Activated T-cell treated with anti-CD3 and anti-CD28 coated beads, Interleukin-2, amount 50 U/mL, for 4 hours (primary cell): ENCODE data around the gene CAPN14. TPM values are rescaled to one million over a fixed set of nuclear protein-coding genes. Genes with fewer than 3 reads are reported as not detected.

Experiments used
- ATAC-seq, 2 donors: fragments of 200-7000 bp; cut with Tn5 transposase; one replicate each; pipeline ENCODE4 v1.10.0; 2021
- DNase-seq: peaks from one replicate; pipeline ENCODE4 v3.0.0-alpha.2; 2020
- H3K27me3 Mint-ChIP-seq: one replicate; pipeline ENCODE4 v1.8.0; 2021; ENCODE audit warnings: low read depth, mixed read lengths
- H3K36me3 Mint-ChIP-seq: one replicate; pipeline ENCODE4 v1.8.0; 2022; ENCODE audit warnings: mixed read lengths; ENCODE audit not compliant: insufficient read depth
- H3K4me1 Mint-ChIP-seq: one replicate; pipeline ENCODE4 v1.8.0; 2021; ENCODE audit warnings: low read depth, mixed read lengths
- H3K4me3 Mint-ChIP-seq: one replicate; pipeline ENCODE4 v1.8.0; 2021; ENCODE audit warnings: mild to moderate bottlenecking, moderate library complexity, mixed read lengths
- H3K9me3 Mint-ChIP-seq: one replicate; pipeline ENCODE4 v1.8.0; 2021; ENCODE audit warnings: mixed read lengths
- total RNA-seq, 3 donors: library from RNA; stranded (reverse); gene quantifications; one replicate each; pipeline ENCODE4 v1.2.1, GENCODE V29; 2021

CAPN14 gene
- total RNA-seq, 3 donors from 2014 or later, result 0.10 to 0.24 (median 0.14) TPM

DNA sequence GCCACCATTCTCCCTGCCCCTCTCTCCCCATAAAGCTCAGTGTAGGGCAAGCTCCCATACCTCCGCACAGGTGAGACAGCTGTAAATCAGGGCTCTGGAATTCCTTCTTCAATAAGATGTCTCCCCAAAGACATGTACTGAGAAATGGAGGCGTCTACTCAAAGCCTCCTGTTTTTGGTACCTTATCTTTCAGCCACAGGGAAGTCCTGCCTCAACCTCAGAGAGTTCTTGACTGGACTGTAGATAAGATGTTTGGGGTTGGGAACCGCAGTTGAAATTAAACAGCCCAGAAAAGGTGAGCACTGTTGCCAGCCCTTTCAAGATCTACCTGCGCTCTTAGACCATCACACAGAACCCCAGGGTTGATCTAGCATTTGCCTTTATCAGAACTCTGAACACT is 77.6 kb downstream of the CAPN14 start:
- DNase-seq (no peak), ATAC-seq (no peak)
- peaks cover 6% of the 10 kb centered on the region for H3K4me1 Mint-ChIP-seq
- H3K27me3 Mint-ChIP-seq, result peaks cover 37% of the 10 kb centered on the region
- H3K4me3 Mint-ChIP-seq, result no peak overlapping the region
- H3K36me3 Mint-ChIP-seq, result no peaks in the 10 kb centered on the region
- no peaks in the 10 kb centered on the region for H3K9me3 Mint-ChIP-seq

DNA sequence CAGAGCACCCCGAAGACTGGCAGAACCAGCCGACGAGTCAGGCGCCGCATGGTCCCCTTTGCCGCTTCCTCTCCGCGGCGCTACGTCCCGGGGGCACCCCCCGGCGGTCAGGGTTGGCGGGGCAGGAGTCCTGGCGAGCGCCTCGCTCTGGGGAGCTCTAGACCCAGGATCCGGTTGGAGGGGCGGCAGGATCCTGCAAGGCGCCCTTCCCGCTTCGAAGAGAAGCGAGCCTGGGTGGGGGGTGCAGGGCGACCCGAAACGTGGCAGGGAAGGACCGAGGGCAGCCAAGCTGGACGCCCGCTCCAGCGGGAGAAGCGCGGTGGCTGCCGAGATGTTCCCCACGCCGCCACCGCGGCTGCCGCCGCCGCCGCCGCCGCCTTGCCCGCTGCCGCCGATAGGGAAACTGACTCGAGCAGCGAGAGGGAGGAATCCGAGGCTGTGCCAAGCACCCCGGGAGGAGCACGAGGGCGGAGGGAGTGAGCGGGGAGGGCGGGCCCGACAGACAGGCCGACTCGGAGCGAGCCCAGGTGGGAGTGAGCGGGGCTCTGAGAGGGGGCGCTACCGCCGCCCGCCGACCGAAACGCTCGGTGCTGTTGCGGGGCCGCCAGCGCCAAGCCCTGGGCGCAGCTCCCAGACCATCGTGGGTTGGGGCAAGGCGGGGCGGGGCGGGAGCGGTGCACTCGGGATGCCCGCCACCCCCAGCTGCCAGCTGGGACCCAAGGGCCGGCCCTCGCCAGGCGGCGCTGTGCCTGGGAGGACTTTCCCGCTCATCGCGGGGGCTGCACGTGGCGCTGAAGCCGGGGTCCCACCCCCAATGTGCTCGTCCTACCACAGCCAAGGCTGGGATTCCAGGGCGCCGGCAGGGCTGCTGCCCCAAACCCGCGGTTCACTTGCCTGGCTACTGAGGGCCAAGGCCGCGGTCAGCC is 79.0 kb downstream of the CAPN14 start, which contains the start of gene GALNT14:
TSS of gene GALNT14 (minus strand) at position 404 of the 926 bp plus-strand sequence. CDS start at position 50, 354 bp downstream.
- Mint-ChIP-seq H3K27me3 (peaks cover 51% of the 10 kb centered on the region), H3K9me3 (no peaks in the 10 kb centered on the region), H3K4me1 (peaks cover 6% of the 10 kb centered on the region), H3K4me3 (peak within 1 kb of the TSS; percentile 64), H3K36me3 (no peaks in the 10 kb centered on the region)
- ATAC-seq, result peak; percentile 72 to 75
- no peak for DNase-seq

DNA sequence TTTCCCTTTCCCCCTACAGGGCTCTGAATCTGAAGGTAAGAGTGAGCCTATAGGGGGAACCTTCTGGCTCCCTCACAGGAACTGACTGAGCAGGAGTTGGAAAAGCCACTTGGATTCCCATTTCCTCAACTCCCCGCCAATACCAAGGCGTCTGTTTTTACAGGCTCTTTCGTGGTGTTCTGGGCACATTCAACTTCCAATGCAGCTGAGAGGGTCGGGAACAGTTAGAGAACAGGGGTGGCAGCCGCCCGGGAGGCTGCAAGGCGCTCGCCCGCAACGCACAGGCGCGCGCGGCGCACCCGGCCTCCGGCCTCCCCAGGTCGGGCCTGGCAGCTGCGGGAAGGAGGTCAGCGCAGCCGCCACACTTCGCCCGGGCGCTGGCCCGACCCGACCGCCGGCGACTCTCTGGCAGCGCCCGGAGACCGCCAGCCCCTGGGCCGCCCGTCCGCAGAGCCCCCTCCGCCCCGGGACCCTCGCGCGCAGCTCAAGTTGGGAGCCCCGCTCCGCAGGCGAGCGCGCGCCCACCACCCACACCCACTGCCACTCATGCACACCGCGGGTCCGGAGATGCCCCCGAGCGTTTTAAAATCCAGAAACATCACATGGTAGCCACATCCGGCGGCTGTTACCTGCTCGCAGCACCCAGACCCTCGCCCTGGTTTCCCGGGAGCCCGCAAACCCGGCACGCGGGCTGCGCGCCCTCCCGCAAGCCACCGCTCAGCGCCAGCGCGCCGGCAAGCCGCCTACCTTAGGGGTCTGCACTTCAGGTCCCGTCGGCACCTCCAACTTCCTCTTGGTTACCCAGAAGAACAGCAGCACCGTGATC is 79.9 kb downstream of the CAPN14 start:
- Mint-ChIP-seq H3K4me1 (peaks cover 6% of the 10 kb centered on the region), H3K4me3 (peak overlapping the region; percentile 64), H3K27me3 (peaks cover 55% of the 10 kb centered on the region), H3K9me3 (no peaks in the 10 kb centered on the region), H3K36me3 (no peaks in the 10 kb centered on the region)
- ATAC-seq (peak; percentile 23 to 27), DNase-seq (no peak)

DNA sequence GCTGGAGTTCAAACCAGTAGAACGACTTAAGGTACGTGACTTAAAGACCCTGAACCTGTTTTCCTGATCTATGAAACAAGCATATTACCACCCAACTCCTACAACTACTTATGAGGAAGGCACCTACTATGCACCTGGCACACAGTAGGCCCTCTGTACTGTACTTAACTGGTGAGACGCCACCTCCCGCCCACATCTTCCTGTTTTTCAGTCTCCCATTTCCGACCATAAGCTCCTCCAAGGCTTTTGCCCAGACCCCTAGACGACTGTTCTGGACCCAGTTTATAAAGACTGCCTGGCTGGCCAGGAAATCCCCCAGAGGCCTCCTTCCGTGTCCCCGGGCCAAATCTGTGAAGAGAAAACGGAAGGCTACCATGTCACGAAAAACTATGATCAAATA is 80.6 kb downstream of the CAPN14 start:
- Mint-ChIP-seq H3K36me3 (no peaks in the 10 kb centered on the region), H3K9me3 (no peaks in the 10 kb centered on the region), H3K4me1 (peaks cover 6% of the 10 kb centered on the region), H3K4me3 (no peak overlapping the region), H3K27me3 (peaks cover 55% of the 10 kb centered on the region)
- no peak for ATAC-seq
- no peak for DNase-seq

DNA sequence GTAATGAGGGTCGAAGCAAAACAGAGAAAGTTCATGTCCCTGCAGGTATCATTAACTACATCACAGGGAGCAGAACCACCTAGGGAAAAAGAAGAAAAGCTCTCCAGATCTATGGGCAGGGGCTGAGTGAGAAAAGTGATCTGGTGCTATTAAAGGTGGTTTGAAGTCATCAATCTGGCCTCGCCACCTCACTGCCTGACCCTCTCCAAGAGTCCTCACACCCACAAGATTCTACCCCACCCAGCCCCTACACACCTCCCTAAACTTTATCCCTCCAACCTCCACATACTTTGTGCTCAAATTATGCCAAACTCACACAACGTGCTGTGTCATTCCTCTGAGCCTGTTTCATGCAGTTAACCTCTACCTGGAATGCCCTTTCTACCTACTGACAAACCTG is 81.3 kb downstream of the CAPN14 start:
- no peaks in the 10 kb centered on the region for H3K36me3 Mint-ChIP-seq
- H3K27me3 Mint-ChIP-seq, result peaks cover 54% of the 10 kb centered on the region
- ATAC-seq, result no peak
- DNase-seq, result no peak
- peaks cover 6% of the 10 kb centered on the region for H3K4me1 Mint-ChIP-seq
- no peaks in the 10 kb centered on the region for H3K9me3 Mint-ChIP-seq
- H3K4me3 Mint-ChIP-seq, result no peak overlapping the region

DNA sequence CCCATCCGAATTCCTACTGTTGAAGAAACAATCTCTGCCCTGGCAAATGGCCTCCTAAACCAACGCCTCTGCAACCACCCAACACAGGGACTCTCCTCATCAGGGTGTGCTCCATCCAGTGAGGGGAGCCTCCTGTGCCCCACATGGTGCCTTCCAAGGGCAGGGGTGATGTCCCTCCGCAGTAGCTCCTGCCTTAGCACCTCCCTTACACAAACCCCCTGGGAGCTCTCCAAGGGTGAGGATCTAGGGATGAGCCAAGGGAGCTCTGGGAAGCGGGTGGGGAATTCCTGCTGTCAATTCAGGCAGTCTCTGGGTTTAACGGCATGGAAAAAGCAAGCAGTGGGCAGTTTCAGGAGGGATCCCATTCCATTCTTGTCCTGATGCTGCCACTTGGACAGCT is 82.8 kb downstream of the CAPN14 start:
- H3K9me3 Mint-ChIP-seq, result no peaks in the 10 kb centered on the region
- H3K27me3 Mint-ChIP-seq, result peaks cover 54% of the 10 kb centered on the region
- DNase-seq (no peak), ATAC-seq (no peak)
- no peaks in the 10 kb centered on the region for H3K36me3 Mint-ChIP-seq
- H3K4me3 Mint-ChIP-seq, result no peak overlapping the region
- H3K4me1 Mint-ChIP-seq, result peaks cover 6% of the 10 kb centered on the region

DNA sequence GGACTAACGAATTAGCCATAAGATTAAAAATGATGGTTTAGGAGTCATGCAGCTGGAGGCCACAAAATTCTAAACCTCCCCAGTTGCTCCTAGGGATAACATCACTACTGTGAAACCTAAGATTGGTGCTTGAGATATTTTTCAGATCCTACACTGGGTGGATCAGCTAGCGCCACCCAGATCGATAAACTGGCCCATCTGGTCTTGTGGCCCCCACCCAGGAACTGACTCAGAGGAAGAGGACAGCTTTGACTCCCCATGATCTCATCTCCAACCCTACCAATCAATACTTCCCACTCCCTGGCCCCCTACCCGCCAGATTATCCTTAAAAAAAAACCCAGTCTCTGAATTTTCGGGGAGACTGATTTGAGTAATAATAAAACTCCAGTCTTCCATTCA is 84.5 kb downstream of the CAPN14 start:
- H3K36me3 Mint-ChIP-seq, result no peaks in the 10 kb centered on the region
- DNase-seq, result no peak
- H3K9me3 Mint-ChIP-seq, result no peaks in the 10 kb centered on the region
- ATAC-seq, result no peak
- H3K4me1 Mint-ChIP-seq, result peaks cover 6% of the 10 kb centered on the region
- no peak overlapping the region for H3K4me3 Mint-ChIP-seq
- H3K27me3 Mint-ChIP-seq, result peaks cover 54% of the 10 kb centered on the region

DNA sequence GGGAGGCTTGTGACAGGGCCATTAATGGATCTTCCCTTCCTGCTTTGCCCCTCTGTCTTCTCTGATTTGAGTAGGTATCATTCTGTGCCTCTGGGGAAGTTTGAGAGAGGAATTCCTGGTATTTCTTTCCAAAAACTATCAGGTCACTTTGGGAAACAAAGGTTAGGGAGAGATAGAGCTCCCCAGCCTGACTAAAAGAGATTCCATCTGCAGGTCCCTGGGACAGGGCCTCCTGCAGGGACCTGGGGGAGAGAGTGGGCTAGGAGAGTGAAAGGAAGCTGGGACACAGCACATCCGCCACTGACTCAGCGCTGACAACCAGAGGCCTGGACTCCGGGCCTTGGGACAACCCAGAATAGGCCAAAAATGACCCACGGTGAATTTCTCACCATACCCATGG is 85.4 kb downstream of the CAPN14 start:
- H3K9me3 Mint-ChIP-seq, result no peaks in the 10 kb centered on the region
- H3K27me3 Mint-ChIP-seq, result peaks cover 48% of the 10 kb centered on the region
- no peaks in the 10 kb centered on the region for H3K36me3 Mint-ChIP-seq
- H3K4me3 Mint-ChIP-seq, result no peak overlapping the region
- H3K4me1 Mint-ChIP-seq, result peaks cover 3% of the 10 kb centered on the region
- no peak for DNase-seq
- ATAC-seq, result no peak

DNA sequence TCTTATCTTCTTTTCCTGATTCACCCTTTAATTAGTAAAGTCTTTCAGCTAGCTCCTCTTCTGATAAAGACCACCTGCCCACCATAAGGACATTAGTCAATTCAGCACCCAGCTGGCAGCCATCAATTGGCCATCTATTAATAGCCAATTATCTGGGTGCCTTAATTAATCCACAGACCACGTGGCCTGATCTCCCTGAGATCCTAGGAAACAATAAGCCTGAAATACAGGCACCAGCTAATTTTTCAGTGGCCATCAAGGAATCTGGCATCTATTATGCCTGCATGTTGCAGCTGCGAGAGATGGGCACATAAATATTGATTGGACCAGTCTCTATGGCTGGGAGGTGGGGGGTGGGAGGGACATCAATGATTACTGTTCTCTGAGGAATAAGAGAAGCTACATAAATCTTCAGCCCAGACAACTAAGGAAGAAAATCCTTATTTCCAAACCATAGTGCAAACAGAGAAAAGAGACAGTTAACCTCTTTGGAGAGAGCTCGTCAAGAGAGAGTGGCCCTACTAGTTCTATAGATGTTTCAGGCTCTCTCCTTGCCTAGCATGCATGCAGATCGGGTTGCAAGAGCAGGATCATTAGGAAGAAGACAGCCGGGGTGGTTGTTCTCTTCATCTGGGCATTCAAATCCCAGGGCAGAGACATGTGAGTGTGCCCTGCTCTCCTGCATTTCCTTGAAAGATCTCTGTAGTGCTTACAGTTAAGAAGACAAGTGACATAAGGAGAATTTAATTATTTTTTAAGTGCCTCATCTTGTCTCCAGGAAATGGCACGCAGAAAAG is 87.7 kb downstream of the CAPN14 start:
- Mint-ChIP-seq H3K4me1 (no peaks in the 10 kb centered on the region), H3K36me3 (no peaks in the 10 kb centered on the region), H3K4me3 (no peak overlapping the region), H3K27me3 (peaks cover 29% of the 10 kb centered on the region), H3K9me3 (no peaks in the 10 kb centered on the region)
- ATAC-seq (no peak), DNase-seq (no peak)

DNA sequence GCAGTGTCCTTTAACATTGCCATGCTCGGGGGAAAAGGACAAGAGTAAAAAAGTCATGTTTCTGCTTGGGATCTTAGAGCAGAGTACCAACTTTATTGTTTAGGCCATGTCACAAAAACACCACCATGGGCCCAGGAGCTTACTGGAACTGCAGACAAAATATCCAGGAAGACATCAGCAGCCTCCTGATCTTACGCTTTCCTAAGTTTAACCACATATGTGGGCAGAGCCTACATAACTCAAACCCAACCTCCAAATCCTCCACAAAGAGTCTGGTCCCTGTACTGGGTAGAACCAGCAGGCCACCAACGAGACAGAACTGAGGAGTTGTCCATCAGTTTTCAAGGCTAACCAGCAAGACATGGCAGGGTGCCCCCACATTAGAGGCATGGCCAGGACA is 89.4 kb downstream of the CAPN14 start:
- no peak overlapping the region for H3K4me3 Mint-ChIP-seq
- H3K9me3 Mint-ChIP-seq, result no peaks in the 10 kb centered on the region
- no peak for DNase-seq
- H3K27me3 Mint-ChIP-seq, result peaks cover 14% of the 10 kb centered on the region
- ATAC-seq, result no peak
- no peaks in the 10 kb centered on the region for H3K36me3 Mint-ChIP-seq
- H3K4me1 Mint-ChIP-seq, result no peaks in the 10 kb centered on the region

DNA sequence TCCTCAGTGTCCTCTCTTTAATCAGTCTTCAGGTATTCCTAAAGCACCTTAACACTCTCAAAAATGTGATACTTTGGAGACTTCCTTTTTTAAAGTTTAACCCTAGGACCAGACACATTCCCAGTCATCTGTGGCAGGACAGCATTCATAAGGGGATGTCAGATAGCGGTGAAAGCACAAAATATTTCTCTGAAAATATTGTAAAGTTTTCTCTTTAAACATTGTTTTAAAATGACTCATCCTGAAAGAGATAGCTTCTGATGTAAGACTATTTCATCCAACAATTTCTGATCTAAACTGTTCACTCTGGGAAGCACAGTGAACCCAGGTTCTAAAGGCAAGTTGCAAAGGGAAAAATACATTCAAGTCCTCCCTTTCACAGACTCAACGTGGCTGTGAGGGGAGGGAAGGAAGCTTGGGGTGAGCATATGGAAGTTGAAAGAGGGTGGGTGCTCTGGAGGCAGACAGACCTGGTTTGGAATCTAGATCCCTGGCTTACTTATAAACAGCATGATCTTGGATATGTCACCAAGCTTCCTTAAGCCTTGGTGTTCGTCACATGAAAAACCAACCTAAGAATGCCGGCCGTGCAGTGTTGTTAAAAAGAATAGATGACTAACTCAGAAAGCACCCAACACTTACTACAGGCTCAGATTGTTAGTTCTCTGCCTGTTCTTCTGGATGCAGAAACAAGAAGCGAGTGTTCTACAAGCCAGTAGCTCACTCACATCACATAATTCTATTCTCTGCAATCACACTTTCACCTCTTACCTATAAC is 91.2 kb downstream of the CAPN14 start:
- Mint-ChIP-seq H3K4me3 (no peak overlapping the region), H3K9me3 (no peaks in the 10 kb centered on the region), H3K27me3 (peaks cover 12% of the 10 kb centered on the region), H3K4me1 (no peaks in the 10 kb centered on the region), H3K36me3 (no peaks in the 10 kb centered on the region)
- DNase-seq (no peak), ATAC-seq (no peak)

DNA sequence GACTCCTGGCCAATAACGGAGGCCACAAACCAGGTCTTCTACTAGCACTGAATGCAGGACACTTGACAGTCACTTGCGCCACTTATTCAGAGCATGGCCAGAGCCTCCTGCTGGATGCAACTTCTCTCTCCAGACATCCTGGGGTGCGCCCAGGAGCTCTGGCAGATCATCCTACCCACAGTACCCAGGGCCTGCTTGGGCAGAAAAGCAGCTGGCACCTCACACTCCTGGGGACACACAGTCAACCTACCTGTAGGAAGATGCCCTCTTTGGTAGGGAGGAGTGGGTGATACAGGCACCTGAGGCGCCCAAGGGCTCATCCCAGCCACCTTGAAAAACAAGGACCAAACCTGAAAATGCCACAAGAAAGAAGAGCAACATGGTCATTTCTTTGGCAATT is 92.4 kb downstream of the CAPN14 start:
- DNase-seq (no peak), ATAC-seq (peak in 1 of 2 donors; percentile 18)
- peaks cover 7% of the 10 kb centered on the region for H3K27me3 Mint-ChIP-seq
- no peak overlapping the region for H3K4me3 Mint-ChIP-seq
- no peaks in the 10 kb centered on the region for H3K36me3 Mint-ChIP-seq
- H3K9me3 Mint-ChIP-seq, result no peaks in the 10 kb centered on the region
- H3K4me1 Mint-ChIP-seq, result no peaks in the 10 kb centered on the region
